ENCODE results near the gene ATP2A2. TPM values are rescaled to one million over a fixed set of nuclear protein-coding genes. Genes with fewer than 3 reads are reported as not detected.

The ATP2A2 gene
- total RNA-seq, 4 donors from 2014 or later = 118 to 233 (median 163) TPM

GRCh38 chr12:110289044-110289710, 8.1 kb downstream of the ATP2A2 start:
- peaks cover 0 to 54% of the 10 kb centered on the region in 2 donors for H3K36me3 ChIP-seq
- 15 to 16% methylated on average over 2 to 3 of the region's 3 CpGs for WGBS, 2 donors (ENCODE audit: low coverage in 1 of 2)
- H3K4me3 ChIP-seq = no peak overlapping the region
- H3K27me3 ChIP-seq = no peaks in the 10 kb centered on the region
- ATAC-seq = no peak
- no peak for TF ChIP-seq EP300 (IDR thresholded peaks at IDR 0.05)
- no peak for TF ChIP-seq CTCF (IDR thresholded peaks at IDR 0.05)
- TF ChIP-seq POLR2AphosphoS5 (IDR thresholded peaks at IDR 0.05) = no peak
- TF ChIP-seq POLR2A (IDR thresholded peaks at IDR 0.05) = no peak
- H3K9me3 ChIP-seq = no peaks in the 10 kb centered on the region
- H3K27ac ChIP-seq = peak overlapping the region in 3 of 4 donors; percentile 47 to 100 (median 50)
- H3K4me1 ChIP-seq = peaks cover 5 to 78% (median 23%) of the 10 kb centered on the region in 3 donors

GRCh38 chr12:110289711-110290078, 8.6 kb downstream of the ATP2A2 start:
- no peak for ATAC-seq
- H3K4me1 ChIP-seq = peaks cover 5 to 73% (median 23%) of the 10 kb centered on the region in 3 donors
- TF ChIP-seq POLR2A (IDR thresholded peaks at IDR 0.05) (no peak), POLR2AphosphoS5 (IDR thresholded peaks at IDR 0.05) (no peak), EP300 (IDR thresholded peaks at IDR 0.05) (no peak)
- peak overlapping the region in 2 of 4 donors; percentile 28 to 100 for H3K27ac ChIP-seq
- H3K9me3 ChIP-seq = no peaks in the 10 kb centered on the region
- no peaks in the 10 kb centered on the region for H3K27me3 ChIP-seq
- H3K4me3 ChIP-seq = no peak overlapping the region
- 0 to 21% methylated on average over 2 of the region's 2 CpGs for WGBS, 2 donors (ENCODE audit: low coverage in 1 of 2)
- peaks cover 0 to 58% of the 10 kb centered on the region in 2 donors for H3K36me3 ChIP-seq

GRCh38 chr12:110301065-110301806, 20.2 kb downstream of the ATP2A2 start:
- Histone ChIP-seq H3K27me3 (no peaks in the 10 kb centered on the region), H3K9me3 (no peaks in the 10 kb centered on the region), H3K27ac (peak overlapping the region; percentile 25 to 56 (median 43)), H3K36me3 (peaks cover 0 to 60% of the 10 kb centered on the region in 2 donors), H3K4me3 (no peak overlapping the region), H3K4me1 (peaks cover 9 to 89% (median 27%) of the 10 kb centered on the region in 3 donors)
- ATAC-seq = no peak
- TF ChIP-seq EP300 (IDR thresholded peaks at IDR 0.05) = no peak
- TF ChIP-seq POLR2AphosphoS5 (IDR thresholded peaks at IDR 0.05) = no peak
- TF ChIP-seq POLR2A (IDR thresholded peaks at IDR 0.05) = no peak
- no peak for TF ChIP-seq CTCF (IDR thresholded peaks at IDR 0.05)
- 20 to 25% methylated on average over 4 to 5 of the region's 5 CpGs for WGBS, 2 donors (ENCODE audit: low coverage in 1 of 2)

- Histone ChIP-seq H3K4me3 (no peak overlapping the region), H3K27ac (peak overlapping the region in 3 of 4 donors; percentile 48 to 56 (median 49)), H3K27me3 (no peaks in the 10 kb centered on the region), H3K36me3 (peaks cover 0 to 43% of the 10 kb centered on the region in 2 donors), H3K4me1 (peaks cover 9 to 90% (median 28%) of the 10 kb centered on the region in 3 donors), H3K9me3 (no peaks in the 10 kb centered on the region)
- WGBS, 2 donors (ENCODE audit: low coverage in 1 of 2) = 13 to 24% methylated on average over 4 of the region's 4 CpGs
- ATAC-seq = no peak
- TF ChIP-seq POLR2A (IDR thresholded peaks at IDR 0.05) (no peak), POLR2AphosphoS5 (IDR thresholded peaks at IDR 0.05) (no peak), CTCF (IDR thresholded peaks at IDR 0.05) (no peak), EP300 (IDR thresholded peaks at IDR 0.05) (no peak)
These were observed 23.1 kb downstream of the ATP2A2 start for GRCh38 chr12:110304061-110304551.

- 70 to 73% methylated on average over 2 to 3 of the region's 3 CpGs for whole genome bisulfite sequencing, 2 donors (ENCODE audit: low coverage in 1 of 2)
- peaks cover 0 to 25% of the 10 kb centered on the region in 2 donors for H3K36me3 ChIP-seq
- TF ChIP-seq EP300 (IDR thresholded peaks at IDR 0.05) = no peak
- TF ChIP-seq CTCF (IDR thresholded peaks at IDR 0.05) = no peak
- no peak for TF ChIP-seq POLR2A (IDR thresholded peaks at IDR 0.05)
- TF ChIP-seq POLR2AphosphoS5 (IDR thresholded peaks at IDR 0.05) = no peak
- peak overlapping the region in 1 of 4 donors; percentile 1 for H3K27ac ChIP-seq
- no peak overlapping the region for H3K4me3 ChIP-seq
- no peaks in the 10 kb centered on the region for H3K9me3 ChIP-seq
- H3K27me3 ChIP-seq = no peaks in the 10 kb centered on the region
- no peak for ATAC-seq
- peaks cover 7 to 90% (median 29%) of the 10 kb centered on the region in 3 donors for H3K4me1 ChIP-seq
These were observed 26.3 kb downstream of the ATP2A2 start for GRCh38 chr12:110307372-110307771.
